NCI-H146 (cell line): ENCODE measurements around the gene SLC26A8.

Source experiments
- DNase-seq: peaks from one replicate; lab custom pipeline; 2025; lab: John Stamatoyannopoulos, UW

Gene SLC26A8, protein sequence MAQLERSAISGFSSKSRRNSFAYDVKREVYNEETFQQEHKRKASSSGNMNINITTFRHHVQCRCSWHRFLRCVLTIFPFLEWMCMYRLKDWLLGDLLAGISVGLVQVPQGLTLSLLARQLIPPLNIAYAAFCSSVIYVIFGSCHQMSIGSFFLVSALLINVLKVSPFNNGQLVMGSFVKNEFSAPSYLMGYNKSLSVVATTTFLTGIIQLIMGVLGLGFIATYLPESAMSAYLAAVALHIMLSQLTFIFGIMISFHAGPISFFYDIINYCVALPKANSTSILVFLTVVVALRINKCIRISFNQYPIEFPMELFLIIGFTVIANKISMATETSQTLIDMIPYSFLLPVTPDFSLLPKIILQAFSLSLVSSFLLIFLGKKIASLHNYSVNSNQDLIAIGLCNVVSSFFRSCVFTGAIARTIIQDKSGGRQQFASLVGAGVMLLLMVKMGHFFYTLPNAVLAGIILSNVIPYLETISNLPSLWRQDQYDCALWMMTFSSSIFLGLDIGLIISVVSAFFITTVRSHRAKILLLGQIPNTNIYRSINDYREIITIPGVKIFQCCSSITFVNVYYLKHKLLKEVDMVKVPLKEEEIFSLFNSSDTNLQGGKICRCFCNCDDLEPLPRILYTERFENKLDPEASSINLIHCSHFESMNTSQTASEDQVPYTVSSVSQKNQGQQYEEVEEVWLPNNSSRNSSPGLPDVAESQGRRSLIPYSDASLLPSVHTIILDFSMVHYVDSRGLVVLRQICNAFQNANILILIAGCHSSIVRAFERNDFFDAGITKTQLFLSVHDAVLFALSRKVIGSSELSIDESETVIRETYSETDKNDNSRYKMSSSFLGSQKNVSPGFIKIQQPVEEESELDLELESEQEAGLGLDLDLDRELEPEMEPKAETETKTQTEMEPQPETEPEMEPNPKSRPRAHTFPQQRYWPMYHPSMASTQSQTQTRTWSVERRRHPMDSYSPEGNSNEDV

GRCh38 chr6:36023996-36024795 lies at the start of gene SLC26A8:
SLC26A8 (minus strand) TSS chr6:36024641; CDS start chr6:36019707, 4,934 bp downstream.
- peak; percentile 24 for DNase-seq

- no peak for DNase-seq
Observed at GRCh38 chr6:36073587-36073986, 49.1 kb upstream of the SLC26A8 start.

- no peak for DNase-seq
Observed at GRCh38 chr6:36072681-36073080, 48.2 kb upstream of the SLC26A8 start.

DNA sequence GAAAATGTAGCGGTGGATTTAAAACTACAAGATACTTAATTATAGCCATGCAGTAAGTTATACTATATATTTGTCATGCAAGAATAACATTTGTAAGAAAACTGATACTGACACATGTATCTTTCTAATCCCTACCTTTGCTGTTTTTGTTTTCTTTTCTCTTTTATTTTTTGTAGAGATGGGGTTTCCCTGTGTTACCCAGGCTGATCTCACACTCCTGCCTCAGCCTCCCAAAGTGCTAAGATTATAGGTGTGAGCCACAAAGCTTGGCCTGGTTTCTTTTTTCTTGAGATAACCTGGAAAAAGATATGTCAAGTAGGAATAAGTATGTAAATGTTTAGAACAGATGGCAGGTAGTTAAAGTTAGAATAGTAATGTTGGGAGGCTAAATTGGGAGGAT lies 47.3 kb upstream of the SLC26A8 start:
- no peak for DNase-seq

- no peak for DNase-seq
Observed at GRCh38 chr6:36071281-36071680, 46.8 kb upstream of the SLC26A8 start.

DNA sequence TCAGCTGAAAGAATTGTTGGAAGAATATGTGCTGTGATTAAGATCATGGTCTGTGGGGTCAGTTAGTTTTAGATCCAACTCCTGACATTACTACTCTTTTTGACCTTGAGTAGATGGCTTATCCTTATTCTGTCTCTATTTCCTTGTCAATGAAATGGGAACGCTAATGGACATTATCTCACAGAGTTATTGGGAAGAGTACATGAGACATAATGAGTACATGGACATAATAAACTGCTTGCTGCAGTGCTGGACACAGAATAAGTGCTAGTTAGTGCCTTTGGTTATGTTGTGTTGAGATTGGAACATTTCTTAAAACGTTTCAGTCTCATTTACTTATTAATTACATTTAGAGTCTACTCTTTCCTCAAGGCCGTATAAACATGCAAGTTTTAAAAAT lies 45.8 kb upstream of the SLC26A8 start:
- DNase-seq = no peak

GRCh38 chr6:36069573-36069972 lies 45.1 kb upstream of the SLC26A8 start:
- DNase-seq = no peak

- no peak for DNase-seq
Observed at GRCh38 chr6:36068586-36068985, 44.1 kb upstream of the SLC26A8 start.

GRCh38 chr6:36068012-36068392 lies 43.6 kb upstream of the SLC26A8 start:
- DNase-seq = no peak

- no peak for DNase-seq
Observed at GRCh38 chr6:36067374-36068011, 43.1 kb upstream of the SLC26A8 start.

- no peak for DNase-seq
Observed at GRCh38 chr6:36066817-36067216, 42.4 kb upstream of the SLC26A8 start.

GRCh38 chr6:36065916-36066315 lies 41.5 kb upstream of the SLC26A8 start:
- DNase-seq = no peak

- DNase-seq = no peak
Observed at GRCh38 chr6:36064770-36065396, 40.4 kb upstream of the SLC26A8 start.

DNA sequence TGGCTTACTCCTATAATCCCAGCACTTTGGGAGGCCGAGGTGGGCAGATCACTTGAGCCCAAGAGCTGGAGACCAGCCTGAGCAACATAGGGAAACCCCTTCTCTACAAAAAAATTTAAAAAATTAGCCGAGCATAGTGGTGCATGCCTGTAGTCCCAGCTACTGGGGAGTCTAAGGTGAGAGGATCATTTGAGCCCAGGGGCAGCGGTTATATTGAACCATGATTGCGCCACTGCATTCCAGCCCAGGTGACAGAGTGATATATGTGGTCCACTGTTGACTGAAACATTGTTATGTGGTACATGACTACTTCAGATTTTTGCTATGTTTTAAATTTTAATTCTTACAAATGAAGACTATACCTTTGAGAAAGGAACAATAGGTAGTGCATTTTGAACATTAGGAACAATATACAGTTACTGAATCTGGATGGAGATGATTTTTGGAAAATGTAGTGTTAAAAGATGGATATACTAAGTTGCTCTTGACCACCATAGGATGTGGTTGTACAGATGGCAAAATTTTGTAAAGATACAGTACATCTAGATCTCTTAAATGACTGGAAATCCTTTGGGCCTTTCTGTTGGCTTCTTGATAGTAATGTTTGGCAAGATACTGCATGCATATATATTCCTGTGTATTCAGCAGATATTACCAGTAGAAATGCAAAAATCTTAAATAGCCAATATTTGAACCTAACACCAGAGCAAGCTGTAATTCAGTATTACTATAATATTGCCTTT lies 39.0 kb upstream of the SLC26A8 start:
- DNase-seq = no peak

DNA sequence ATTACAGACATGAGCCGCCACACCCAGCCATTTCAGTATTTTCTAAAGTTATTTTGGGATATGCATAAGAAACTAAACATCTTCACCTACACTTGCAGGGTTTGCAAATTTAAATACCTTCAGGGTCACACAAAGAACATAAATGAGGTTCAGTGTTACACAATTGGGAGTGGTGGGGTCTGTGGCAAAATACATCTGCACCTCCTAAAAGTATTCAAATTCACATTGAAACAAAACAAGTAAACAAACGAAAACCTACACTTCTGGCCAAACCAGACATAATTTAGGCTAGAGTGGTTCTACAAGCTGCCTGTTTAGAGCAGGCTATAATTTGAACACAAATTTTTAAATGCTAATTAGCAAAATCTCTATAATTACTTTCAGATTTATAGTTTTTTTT lies 37.8 kb upstream of the SLC26A8 start:
- DNase-seq = no peak

- no peak for DNase-seq
Observed at GRCh38 chr6:36061236-36061635, 36.8 kb upstream of the SLC26A8 start.

DNA sequence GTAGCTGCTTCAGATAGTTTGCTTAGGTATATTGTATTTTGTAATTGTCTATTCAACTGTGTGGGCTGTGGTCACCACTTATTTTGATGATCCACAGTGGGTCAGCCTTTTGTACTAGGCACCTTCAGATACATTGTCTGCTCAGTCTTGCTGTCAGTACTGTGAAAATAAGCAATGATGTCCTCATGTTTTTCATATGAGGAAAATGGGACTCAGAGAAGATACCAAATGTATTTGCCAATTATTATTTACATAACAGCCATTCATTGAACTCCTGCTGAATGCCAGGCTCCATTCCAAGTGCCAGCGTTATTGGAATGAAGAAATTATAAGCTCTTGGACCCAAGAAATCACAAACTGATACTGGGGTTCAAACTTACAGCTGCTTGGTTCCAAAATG lies 31.7 kb upstream of the SLC26A8 start:
- no peak for DNase-seq

GRCh38 chr6:36054956-36055355 lies 30.5 kb upstream of the SLC26A8 start:
- DNase-seq = no peak

- DNase-seq = no peak
Observed at GRCh38 chr6:36054415-36054814, 30.0 kb upstream of the SLC26A8 start.

GRCh38 chr6:36053878-36054277 lies 29.4 kb upstream of the SLC26A8 start:
- DNase-seq = no peak
